HL-60 (cell line): Measurements from ENCODE around the gene BOK.

Source experiments
- CTCF ChIP-seq: IDR thresholded peaks from one replicate; pipeline ENCODE4 v1.5.1; 2011; ENCODE audit warnings: low read length, control low read depth, inconsistent platforms; ENCODE audit not compliant: insufficient read depth
- POLR2AphosphoS5 ChIP-seq: IDR thresholded peaks from 2 replicates; pipeline ENCODE4 v1.6.1; 2012; ENCODE audit warnings: low read depth

GRCh38 chr2:241575624-241576292 is 17.2 kb downstream of the BOK start:
- TF ChIP-seq CTCF (no peak), POLR2AphosphoS5 (no peak)
